ENCODE data around the gene BTNL9.

- no peak for TF ChIP-seq EZH2 (IDR thresholded peaks at IDR 0.05; ENCODE audit: low read depth, low read length, severe bottlenecking)
- TF ChIP-seq CTCF (IDR thresholded peaks at IDR 0.05; ENCODE audit: control extremely low read depth in 1 of 3, insufficient read depth in 1 of 3, low read depth in 1 of 3, low read length in 3 of 3): no peak
- no peak for TF ChIP-seq SIN3A (conservative IDR thresholded peaks at IDR 0.05 in 1 of 2, IDR thresholded peaks at IDR 0.05 in 1 of 2; ENCODE audit: low read depth in 1 of 2, low read length in 2 of 2)
- TF ChIP-seq ATF3 (IDR thresholded peaks at IDR 0.05; ENCODE audit: insufficient read depth, low read depth, low read length): no peak
- no peak for TF ChIP-seq USF2 (IDR thresholded peaks at IDR 0.05; ENCODE audit: low read length)
- no peak for TF ChIP-seq RNF2 (IDR thresholded peaks at IDR 0.05; ENCODE audit: borderline replicate concordance, low read depth, low read length, missing control alignments, poor library complexity, severe bottlenecking)
- no peak for TF ChIP-seq NANOG (IDR thresholded peaks at IDR 0.05; ENCODE audit: insufficient read depth, low read depth, low read length, poor library complexity, severe bottlenecking)
- TF ChIP-seq RBBP5 (IDR thresholded peaks at IDR 0.05; ENCODE audit: borderline replicate concordance, low read depth, low read length): no peak
- no peak for TF ChIP-seq CEBPB (IDR thresholded peaks at IDR 0.05; ENCODE audit: low read depth, low read length)
- TF ChIP-seq GTF2F1 (IDR thresholded peaks at IDR 0.05; ENCODE audit: borderline replicate concordance, low read depth, low read length): no peak
- TF ChIP-seq POU5F1 (IDR thresholded peaks at IDR 0.05; ENCODE audit: low read depth, low read length): no peak
- TF ChIP-seq CHD1 (IDR thresholded peaks at IDR 0.05; ENCODE audit: low read depth, low read length): no peak
These were observed 3.9 kb upstream of the BTNL9 start for GRCh38 chr5:181035991-181036815.
